Mesodermal cell (in vitro differentiated cells): ENCODE data around the gene PCNX1.
"Not testable (repeated sequence)": the region's sequence is repeated elsewhere in the genome, so short reads cannot be mapped to it uniquely, and the experiment has no call there.

Experiments
- H3K27ac ChIP-seq: 2 replicates; pipeline ENCODE4 v1.7.0; 2013; ENCODE audit warnings: mild to moderate bottlenecking, low read depth, low read length, moderate library complexity; ENCODE audit not compliant: severe bottlenecking
- H3K36me3 ChIP-seq: 2 replicates; pipeline ENCODE4 v1.7.1; 2013; ENCODE audit warnings: mild to moderate bottlenecking, low read length, moderate library complexity; ENCODE audit not compliant: control insufficient read depth, insufficient read depth
- H3K4me1 ChIP-seq: one replicate; pipeline ENCODE4 v1.7.1; 2013; ENCODE audit warnings: mild to moderate bottlenecking, low read length; ENCODE audit not compliant: insufficient read depth, control insufficient read depth, poor library complexity, severe bottlenecking
- H3K4me3 ChIP-seq: 2 replicates; pipeline ENCODE4 v1.7.0; 2013; ENCODE audit warnings: low read length, control low read depth, mild to moderate bottlenecking; ENCODE audit not compliant: insufficient read depth, poor library complexity, severe bottlenecking; ENCODE audit errors: extremely low read depth
- H3K9me3 ChIP-seq: 2 replicates; pipeline ENCODE4 v1.7.1; 2013; ENCODE audit warnings: mild to moderate bottlenecking, low read length, moderate library complexity; ENCODE audit not compliant: control insufficient read depth
- WGBS, 2 experiments: methylation state at CpG; one replicate each; pipeline ENCODE4 v1.1.5; 2013; ENCODE audit warnings: missing lambda C conversion rate in 2 of 2; ENCODE audit not compliant: insufficient coverage in 2 of 2; 5-methylcytosine and 5-hydroxymethylcytosine counted together

Gene PCNX1

DNA sequence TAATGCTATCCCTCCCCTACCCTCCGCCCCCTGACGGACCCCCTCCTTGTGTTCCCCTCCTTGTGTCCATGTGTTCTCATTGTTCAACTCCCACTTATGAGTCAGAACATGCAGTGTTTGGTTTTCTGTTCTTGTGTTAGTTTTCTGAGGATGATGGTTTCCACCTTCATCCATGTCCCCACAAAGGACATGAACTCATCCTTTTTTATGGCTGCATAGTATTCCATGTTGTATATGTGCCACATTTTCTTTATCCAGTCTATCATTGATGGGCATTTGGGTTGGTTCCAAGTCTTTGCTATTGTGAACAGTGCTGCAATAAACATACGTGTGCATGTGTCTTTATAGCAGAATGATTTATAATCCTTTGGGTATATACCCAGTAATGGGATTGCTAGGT lies 112.7 kb downstream of the PCNX1 start:
- not testable (repeated sequence) for H3K9me3 ChIP-seq
- WGBS, 2 experiments, result no CpG with 5 or more reads among the region's 3 CpGs

GRCh38 chr14:71021347-71022011 lies 114.2 kb downstream of the PCNX1 start:
- H3K9me3 ChIP-seq, result no peaks in the 10 kb centered on the region
- no peak overlapping the region for H3K4me3 ChIP-seq
- no peaks in the 10 kb centered on the region for H3K4me1 ChIP-seq
- WGBS, 2 experiments, result no CpG with 5 or more reads among the region's 1 CpG
- H3K36me3 ChIP-seq, result peaks cover 21% of the 10 kb centered on the region
- no peak overlapping the region for H3K27ac ChIP-seq

More for the DNA sequence above, 112.7 kb downstream of the PCNX1 start:
- H3K36me3 ChIP-seq, result peaks cover 26% of the 10 kb centered on the region
- not testable (repeated sequence) for H3K4me1 ChIP-seq, H3K27ac ChIP-seq, H3K4me3 ChIP-seq

DNA sequence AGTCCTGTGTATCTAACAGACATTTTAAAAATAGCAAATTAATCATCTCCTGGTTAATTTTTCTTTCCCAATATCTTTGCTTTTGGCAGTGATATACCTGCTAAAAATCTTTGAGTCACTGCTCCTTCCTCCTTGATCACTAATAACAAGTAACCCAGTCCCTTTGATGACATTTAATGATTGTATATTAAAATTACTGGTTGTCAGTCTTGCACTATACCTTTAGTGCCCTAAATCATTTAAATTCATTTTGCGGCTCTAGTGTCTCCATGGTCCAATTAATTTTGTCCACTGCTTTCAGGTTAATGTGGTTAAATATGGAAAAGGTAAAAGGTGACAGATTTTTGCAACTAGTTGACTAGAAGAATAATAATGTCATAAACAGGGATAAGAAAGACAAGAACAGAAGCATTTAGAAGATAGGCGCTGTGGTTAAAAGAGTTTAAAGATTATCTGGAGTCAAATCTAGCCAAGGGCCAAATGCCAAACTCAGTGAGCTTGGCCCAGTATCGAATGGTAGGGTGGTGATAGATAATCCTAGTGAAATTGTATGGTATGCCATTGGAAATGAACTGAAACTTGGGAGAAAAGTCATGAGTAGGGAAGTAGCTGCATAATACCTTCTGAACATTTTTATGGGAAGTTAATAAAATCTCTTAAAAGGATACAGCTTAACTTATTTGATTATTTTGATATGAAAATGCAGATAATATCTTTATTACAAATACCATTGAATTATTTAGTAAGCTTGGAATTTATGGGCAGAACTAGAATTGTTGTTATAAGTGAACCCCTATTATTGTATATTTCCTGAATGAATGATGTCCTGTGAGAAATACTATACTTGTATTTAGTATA lies 115.0 kb downstream of the PCNX1 start:
- H3K4me3 ChIP-seq, result no peak overlapping the region
- whole genome bisulfite sequencing, 2 experiments, result 93 to 97% methylated on average over 2 of the region's 3 CpGs
- no peak overlapping the region for H3K27ac ChIP-seq
- H3K9me3 ChIP-seq, result no peaks in the 10 kb centered on the region
- H3K36me3 ChIP-seq, result peaks cover 21% of the 10 kb centered on the region
- H3K4me1 ChIP-seq, result no peaks in the 10 kb centered on the region

GRCh38 chr14:71022939-71023338 lies 115.7 kb downstream of the PCNX1 start:
- H3K27ac ChIP-seq, result no peak overlapping the region
- H3K36me3 ChIP-seq, result peaks cover 21% of the 10 kb centered on the region
- no peaks in the 10 kb centered on the region for H3K9me3 ChIP-seq

GRCh38 chr14:71029236-71029781 lies 122.0 kb downstream of the PCNX1 start:
- H3K36me3 ChIP-seq, result peaks cover 39% of the 10 kb centered on the region

More at GRCh38 chr14:71022939-71023338, 115.7 kb downstream of the PCNX1 start:
- no peaks in the 10 kb centered on the region for H3K4me1 ChIP-seq
- no peak overlapping the region for H3K4me3 ChIP-seq

DNA sequence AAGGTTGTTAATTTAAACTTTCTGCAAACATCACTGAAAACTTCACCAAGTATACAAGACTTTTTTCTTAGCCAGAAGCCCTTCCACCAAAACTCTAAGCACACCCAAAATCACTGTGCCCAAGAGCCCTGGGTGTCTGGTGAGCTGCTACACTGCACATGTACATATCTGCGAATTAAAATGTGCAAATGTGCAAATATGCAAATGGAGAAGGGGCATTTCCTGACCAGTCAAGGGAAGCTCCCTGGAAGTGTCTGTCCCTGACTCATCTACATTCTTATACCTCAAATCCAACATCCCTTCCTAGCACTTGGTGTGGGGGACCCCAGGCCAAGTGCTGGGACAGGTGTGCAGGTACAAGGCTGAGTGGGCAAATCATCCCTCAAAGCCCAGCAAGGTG lies 123.7 kb downstream of the PCNX1 start:
- Histone ChIP-seq H3K9me3 (no peaks in the 10 kb centered on the region), H3K4me1 (no peaks in the 10 kb centered on the region), H3K27ac (no peak overlapping the region), H3K36me3 (peaks cover 42% of the 10 kb centered on the region), H3K4me3 (no peak overlapping the region)
- WGBS, 2 experiments, result no CpG with 5 or more reads among the region's 1 CpG

More at GRCh38 chr14:71029236-71029781, 122.0 kb downstream of the PCNX1 start:
- Histone ChIP-seq H3K9me3 (no peaks in the 10 kb centered on the region), H3K27ac (no peak overlapping the region), H3K4me3 (no peak overlapping the region), H3K4me1 (no peaks in the 10 kb centered on the region)
- 100% methylated on average over 1 of the region's 2 CpGs for WGBS, 2 experiments

DNA sequence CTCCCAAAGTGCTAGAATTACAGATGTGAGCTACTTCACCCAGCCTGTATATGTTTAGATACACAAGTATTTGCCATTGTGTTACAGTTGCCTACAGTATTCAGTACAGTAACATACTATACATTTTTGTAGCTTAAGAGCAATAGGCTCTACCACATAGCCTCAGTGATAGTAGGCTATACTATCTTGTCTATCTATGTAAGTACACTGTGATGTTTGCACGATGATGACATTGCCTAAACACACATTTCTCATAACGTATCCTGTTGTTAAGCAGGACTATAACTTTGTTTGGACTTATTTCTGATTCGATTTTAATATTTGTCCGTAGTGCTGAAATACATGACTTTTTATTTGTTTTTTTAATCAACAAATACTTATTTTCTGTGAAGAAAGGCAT lies 129.2 kb downstream of the PCNX1 start:
- H3K27ac ChIP-seq, result no peak overlapping the region
- H3K4me3 ChIP-seq, result no peak overlapping the region
- 100% methylated on average over 2 of the region's 4 CpGs; no CpG with 5 or more reads in 1 of the 2 experiments for WGBS, 2 experiments
- H3K9me3 ChIP-seq, result peaks cover 6% of the 10 kb centered on the region
- no peaks in the 10 kb centered on the region for H3K4me1 ChIP-seq
- peaks cover 55% of the 10 kb centered on the region for H3K36me3 ChIP-seq

GRCh38 chr14:71048393-71048792 lies 141.1 kb downstream of the PCNX1 start:
- Histone ChIP-seq H3K36me3 (peaks cover 45% of the 10 kb centered on the region), H3K4me3 (no peak overlapping the region), H3K4me1 (no peaks in the 10 kb centered on the region), H3K9me3 (no peaks in the 10 kb centered on the region), H3K27ac (no peak overlapping the region)

GRCh38 chr14:71049435-71050133 lies 142.3 kb downstream of the PCNX1 start:
- Histone ChIP-seq H3K9me3 (no peaks in the 10 kb centered on the region), H3K4me3 (no peak overlapping the region), H3K36me3 (peaks cover 47% of the 10 kb centered on the region), H3K4me1 (no peaks in the 10 kb centered on the region), H3K27ac (no peak overlapping the region)
- WGBS, 2 experiments, result 93% methylated on average over 3 of the region's 3 CpGs; no CpG with 5 or more reads in 1 of the 2 experiments

DNA sequence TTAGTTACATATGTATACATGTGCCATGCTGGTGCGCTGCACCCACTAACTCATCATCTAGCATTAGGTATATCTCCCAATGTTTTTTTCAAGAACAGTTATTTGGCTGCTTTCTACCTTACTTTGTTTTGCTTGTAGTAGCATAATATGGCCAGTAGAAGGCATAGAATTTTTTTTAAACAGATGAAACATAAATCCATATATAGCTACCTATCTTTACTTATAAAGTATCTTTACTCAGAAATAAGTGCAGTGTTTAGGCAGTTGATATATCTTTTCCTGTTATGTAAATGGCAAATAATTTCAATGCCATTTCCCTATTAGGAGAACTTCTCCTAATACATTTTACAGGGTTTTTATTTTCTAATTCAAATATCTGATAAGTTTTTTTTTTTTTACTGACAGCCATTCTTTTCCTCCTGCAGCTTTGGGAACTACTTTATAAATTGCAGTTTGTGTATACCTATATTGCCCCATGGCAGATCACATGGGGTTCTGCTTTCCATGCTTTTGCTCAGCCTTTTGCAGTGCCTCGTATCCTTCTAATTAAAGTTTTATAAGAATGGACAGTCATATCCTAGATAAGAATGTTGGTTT lies 143.1 kb downstream of the PCNX1 start:
- no peak overlapping the region for H3K4me3 ChIP-seq
- no peak overlapping the region for H3K27ac ChIP-seq
- peaks cover 46% of the 10 kb centered on the region for H3K36me3 ChIP-seq
- 100% methylated on average over 1 of the region's 2 CpGs; no CpG with 5 or more reads in 1 of the 2 experiments for WGBS, 2 experiments
- no peaks in the 10 kb centered on the region for H3K4me1 ChIP-seq
- H3K9me3 ChIP-seq, result no peaks in the 10 kb centered on the region
